ACC112 (cell line): ENCODE results near the gene GNAT1.
A peak's percentile ranks its signal among the peaks of the same experiment; 100 is the strongest.

ENCODE experiments used
- H2AFZ ChIP-seq: fragments of 200-600 bp; sonication (generic); one replicate; pipeline ENCODE4 v1.6.0; 2017; ENCODE audit warnings: antibody characterized with exemption, low read length; ENCODE audit not compliant: unreplicated experiment
- H3K27ac ChIP-seq: fragments of 200-600 bp; sonication (generic); 2 replicates; pipeline ENCODE4 v1.5.1; 2014; ENCODE audit warnings: low read depth, mild to moderate bottlenecking, antibody characterized with exemption, low read length, moderate library complexity
- H3K27me3 ChIP-seq: fragments of 200-600 bp; sonication (generic); 2 replicates; pipeline ENCODE4 v1.6.1; 2014; ENCODE audit warnings: mild to moderate bottlenecking, antibody characterized with exemption, low read length, moderate library complexity, mixed read lengths; ENCODE audit not compliant: insufficient read depth
- H3K36me3 ChIP-seq: fragments of 200-600 bp; sonication (generic); 2 replicates; pipeline ENCODE4 v1.6.1; 2016; ENCODE audit warnings: mild to moderate bottlenecking, antibody characterized with exemption, low read length, moderate library complexity, mixed read lengths; ENCODE audit not compliant: insufficient read depth
- H3K4me1 ChIP-seq: fragments of 200-600 bp; sonication (generic); one replicate; pipeline ENCODE4 v1.6.1; 2016; ENCODE audit warnings: low read length, mixed read lengths; ENCODE audit not compliant: insufficient read depth, unreplicated experiment, control insufficient read depth
- H3K4me3 ChIP-seq: fragments of 200-600 bp; sonication (generic); 2 replicates; pipeline ENCODE4 v1.5.1; 2014; ENCODE audit warnings: mild to moderate bottlenecking, low read depth, low read length
- H3K79me2 ChIP-seq: fragments of 200-600 bp; sonication (generic); one replicate; pipeline ENCODE4 v1.6.0; 2016; ENCODE audit warnings: low read length; ENCODE audit not compliant: control insufficient read depth, unreplicated experiment, insufficient read depth

Gene GNAT1

GRCh38 chr3:50163572-50164455, 27.6 kb upstream of the GNAT1 start:
- peaks cover 92% of the 10 kb centered on the region for H3K4me1 ChIP-seq
- no peak overlapping the region for H2AFZ ChIP-seq
- no peaks in the 10 kb centered on the region for H3K27me3 ChIP-seq
- H3K4me3 ChIP-seq = 0 out of 2 replicates have a peak overlapping the region, but pooled peaks have one; percentile 19
- H3K27ac ChIP-seq = peak overlapping the region; percentile 79
- H3K79me2 ChIP-seq = peaks cover 18% of the 10 kb centered on the region
- no peaks in the 10 kb centered on the region for H3K36me3 ChIP-seq

DNA sequence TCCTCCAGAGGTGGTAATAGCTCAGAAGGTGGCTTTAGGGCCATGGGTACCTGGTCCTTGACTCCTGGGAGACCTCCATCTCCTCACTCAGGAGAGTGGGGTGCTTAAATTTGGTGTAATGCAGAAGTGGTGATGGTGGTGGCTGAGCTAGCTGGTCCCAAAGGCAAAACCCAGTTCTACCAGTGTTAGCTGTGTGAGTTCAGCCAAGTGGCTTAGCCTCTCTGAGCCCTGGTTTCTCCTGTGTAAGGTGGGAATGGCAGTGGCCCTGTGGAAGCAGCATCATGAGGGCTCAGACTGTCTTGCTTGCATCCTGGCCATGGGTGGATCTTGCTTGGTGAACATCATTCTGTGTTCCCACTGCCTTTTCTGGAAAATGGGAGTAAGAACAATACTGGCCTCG, 26.9 kb upstream of the GNAT1 start:
- H3K4me3 ChIP-seq = peak overlapping the region; percentile 19; the same call in 1 of the 2 replicates
- peaks cover 88% of the 10 kb centered on the region for H3K4me1 ChIP-seq
- H2AFZ ChIP-seq = no peak overlapping the region
- no peaks in the 10 kb centered on the region for H3K36me3 ChIP-seq
- peaks cover 15% of the 10 kb centered on the region for H3K79me2 ChIP-seq
- H3K27ac ChIP-seq = peak overlapping the region; percentile 77
- H3K27me3 ChIP-seq = no peaks in the 10 kb centered on the region

DNA sequence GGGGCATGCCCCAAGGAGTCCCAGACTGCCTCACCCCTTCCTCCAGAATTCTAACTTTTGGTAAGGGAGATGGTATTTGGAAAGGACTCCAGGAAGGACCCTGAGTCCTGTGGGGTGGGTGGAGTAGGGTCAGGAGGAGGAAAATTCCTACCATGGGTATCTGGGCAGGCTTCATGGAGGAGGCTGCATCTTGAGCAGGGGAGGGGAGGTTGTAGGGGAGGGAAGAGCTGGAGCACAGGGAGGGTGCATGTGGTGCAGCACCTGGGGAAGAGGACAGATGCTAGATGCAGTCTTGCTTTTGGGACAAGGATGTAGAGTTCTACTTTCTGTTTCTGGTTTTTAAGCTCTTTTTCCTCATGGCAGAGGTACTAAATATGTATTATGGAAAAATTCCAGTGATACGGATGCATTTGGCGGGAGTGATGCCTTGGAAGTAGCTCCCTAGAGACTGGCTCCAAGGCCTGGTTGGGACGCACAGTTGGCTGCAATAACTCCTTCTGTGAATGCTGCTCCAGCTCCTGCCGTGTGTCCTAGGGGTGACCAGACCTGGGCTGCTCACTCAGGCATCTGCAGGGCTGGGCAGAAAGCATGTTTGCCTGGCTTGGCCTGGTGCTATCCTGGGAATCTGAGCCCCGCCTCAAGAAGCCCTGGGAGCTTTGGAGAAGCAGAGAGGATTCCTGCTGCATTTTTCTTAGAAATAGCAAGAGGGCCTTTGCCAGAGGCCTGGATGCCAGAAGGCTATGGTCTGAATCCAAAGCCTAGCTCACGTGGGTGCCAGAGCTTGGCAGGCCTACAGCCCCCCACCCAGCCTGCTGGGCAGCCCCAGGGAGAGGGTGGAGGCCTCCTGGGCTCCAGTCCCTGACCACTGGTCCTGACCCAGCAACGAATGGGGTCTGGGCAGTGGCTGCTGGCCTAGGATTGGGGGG, 26.2 kb upstream of the GNAT1 start:
- peaks cover 15% of the 10 kb centered on the region for H3K79me2 ChIP-seq
- H3K27ac ChIP-seq = peak overlapping the region; percentile 77
- 0 out of 2 replicates have a peak overlapping the region, but pooled peaks have one; percentile 27 for H3K4me3 ChIP-seq
- H3K4me1 ChIP-seq = peaks cover 88% of the 10 kb centered on the region
- H2AFZ ChIP-seq = no peak overlapping the region
- no peaks in the 10 kb centered on the region for H3K36me3 ChIP-seq
- H3K27me3 ChIP-seq = no peaks in the 10 kb centered on the region

- Histone ChIP-seq H3K4me3 (0 out of 2 replicates have a peak overlapping the region, but pooled peaks have one; percentile 27), H3K36me3 (no peaks in the 10 kb centered on the region), H3K27ac (peak overlapping the region; percentile 77), H3K4me1 (peaks cover 88% of the 10 kb centered on the region), H3K79me2 (peaks cover 15% of the 10 kb centered on the region), H2AFZ (no peak overlapping the region), H3K27me3 (no peaks in the 10 kb centered on the region)
Observed at GRCh38 chr3:50165910-50166538, 25.4 kb upstream of the GNAT1 start.

- Histone ChIP-seq H3K27ac (peak overlapping the region; percentile 77), H3K4me1 (peaks cover 88% of the 10 kb centered on the region), H3K36me3 (no peaks in the 10 kb centered on the region), H3K27me3 (no peaks in the 10 kb centered on the region), H3K79me2 (peaks cover 19% of the 10 kb centered on the region), H3K4me3 (0 out of 2 replicates have a peak overlapping the region, but pooled peaks have one; percentile 5), H2AFZ (no peak overlapping the region)
Observed at GRCh38 chr3:50166620-50167019, 24.8 kb upstream of the GNAT1 start.

- H3K27me3 ChIP-seq = no peaks in the 10 kb centered on the region
- peaks cover 88% of the 10 kb centered on the region for H3K4me1 ChIP-seq
- no peak overlapping the region for H3K4me3 ChIP-seq
- H3K27ac ChIP-seq = peak overlapping the region; percentile 77
- no peaks in the 10 kb centered on the region for H3K36me3 ChIP-seq
- H2AFZ ChIP-seq = no peak overlapping the region
- peaks cover 19% of the 10 kb centered on the region for H3K79me2 ChIP-seq
Observed at GRCh38 chr3:50167069-50167840, 24.2 kb upstream of the GNAT1 start.

GRCh38 chr3:50167841-50168209, 23.6 kb upstream of the GNAT1 start:
- H3K79me2 ChIP-seq = peaks cover 19% of the 10 kb centered on the region
- H3K36me3 ChIP-seq = no peaks in the 10 kb centered on the region
- peak overlapping the region; percentile 63 for H3K27ac ChIP-seq
- H3K27me3 ChIP-seq = no peaks in the 10 kb centered on the region
- H2AFZ ChIP-seq = no peak overlapping the region
- peaks cover 86% of the 10 kb centered on the region for H3K4me1 ChIP-seq
- no peak overlapping the region for H3K4me3 ChIP-seq

DNA sequence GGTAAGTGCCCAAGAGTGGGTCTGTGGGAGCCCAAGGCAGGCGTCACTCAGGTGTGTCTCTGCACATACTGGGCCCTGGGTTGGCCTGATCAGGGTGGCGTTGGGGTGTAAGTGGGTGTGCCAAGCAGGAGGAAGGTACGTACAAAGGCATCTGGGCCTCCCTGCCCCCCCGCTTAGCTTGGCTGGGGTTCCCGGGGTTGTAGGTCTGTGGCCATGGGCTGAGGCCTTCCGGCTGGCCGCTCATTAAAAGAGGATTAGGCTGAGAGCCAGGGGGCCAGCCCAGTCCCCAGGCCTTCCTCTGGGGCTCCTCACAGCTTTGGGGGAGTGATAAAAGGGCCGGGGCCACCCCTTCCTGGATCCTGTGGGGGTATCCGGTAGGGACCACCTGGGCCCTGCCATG, 23.0 kb upstream of the GNAT1 start:
- Histone ChIP-seq H3K4me3 (no peak overlapping the region), H3K79me2 (peaks cover 19% of the 10 kb centered on the region), H3K4me1 (peaks cover 83% of the 10 kb centered on the region), H3K36me3 (no peaks in the 10 kb centered on the region), H2AFZ (no peak overlapping the region), H3K27me3 (no peaks in the 10 kb centered on the region), H3K27ac (peak overlapping the region; percentile 63; the same call in 1 of the 2 replicates)

DNA sequence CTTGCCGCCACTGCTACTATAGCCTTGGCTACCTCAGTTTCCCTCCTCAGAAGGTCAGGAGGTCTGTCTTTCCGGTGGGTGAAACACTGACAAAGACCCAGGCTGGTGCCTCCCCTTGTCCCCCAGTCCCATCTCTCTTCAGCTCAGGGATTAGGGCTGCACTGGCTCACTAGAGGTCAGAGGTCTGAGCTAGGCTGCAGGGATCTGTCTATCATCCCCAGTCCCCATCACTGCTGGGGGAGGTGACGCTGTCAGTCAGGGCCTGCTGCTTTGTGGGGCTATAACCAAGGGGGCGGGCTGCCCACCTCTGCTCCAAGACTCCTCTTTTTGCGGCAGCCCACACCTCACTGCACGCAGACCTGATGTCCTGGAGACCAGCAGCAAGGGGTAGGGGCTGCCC, 22.6 kb upstream of the GNAT1 start:
- H3K79me2 ChIP-seq = peaks cover 19% of the 10 kb centered on the region

More for the DNA sequence above, 22.6 kb upstream of the GNAT1 start:
- no peak overlapping the region for H2AFZ ChIP-seq
- H3K27ac ChIP-seq = peak overlapping the region; percentile 63; the same call in 1 of the 2 replicates
- H3K4me1 ChIP-seq = peaks cover 79% of the 10 kb centered on the region
- H3K27me3 ChIP-seq = no peaks in the 10 kb centered on the region
- no peak overlapping the region for H3K4me3 ChIP-seq
- H3K36me3 ChIP-seq = no peaks in the 10 kb centered on the region
